HG03135 (cell line): Measurements from ENCODE around the gene CEP162.
"Not testable (repeated sequence)": the region's sequence is repeated elsewhere in the genome, so short reads cannot be mapped to it uniquely, and the experiment has no call there.

Experiments
- ATAC-seq: cut with Tn5 transposase; IDR thresholded peaks from one replicate; pipeline ENCODE4 v1.9.1; 2021; ENCODE audit warnings: mild to moderate bottlenecking, moderate library complexity; ENCODE audit not compliant: unreplicated experiment

CEP162 gene

DNA sequence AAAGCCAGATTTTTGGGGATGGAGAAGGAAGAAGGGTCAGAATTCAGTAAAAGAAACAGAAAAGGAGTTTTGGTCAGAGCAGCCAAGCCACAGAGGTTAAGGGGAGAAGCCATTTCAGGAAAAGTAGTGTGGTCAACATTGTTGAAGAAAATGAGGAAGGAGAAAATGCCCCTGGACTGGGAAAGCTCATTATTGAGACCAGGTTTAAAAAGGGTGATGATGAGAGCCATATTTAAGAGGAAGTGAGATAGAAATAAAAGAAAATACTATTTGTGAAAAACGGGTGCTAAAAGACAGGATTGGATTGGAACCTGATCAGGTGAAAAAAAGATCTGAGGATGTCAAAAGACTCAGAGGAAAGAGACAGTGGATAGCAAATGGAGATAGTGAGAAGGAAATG, 75.8 kb downstream of the CEP162 start:
- ATAC-seq = no peak

DNA sequence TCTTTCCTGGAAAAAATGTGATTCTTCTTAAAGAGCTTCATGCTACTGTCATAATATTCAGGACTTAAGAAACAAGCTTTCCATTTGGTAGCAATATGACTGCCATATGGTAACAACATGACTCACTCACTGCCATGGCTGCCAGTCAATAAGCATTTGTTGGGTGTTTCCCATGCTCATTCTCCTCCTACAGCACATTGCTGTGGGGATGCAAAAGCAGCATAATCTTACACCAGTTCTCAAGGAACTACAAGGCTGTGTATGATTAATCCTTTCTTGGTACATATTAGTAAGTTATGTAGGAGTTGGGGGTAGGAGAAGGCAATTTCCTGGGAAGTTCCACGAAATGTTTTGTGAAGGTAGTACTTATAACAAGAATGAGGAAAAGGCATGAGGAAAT, 76.7 kb downstream of the CEP162 start:
- ATAC-seq = peak; percentile 64

DNA sequence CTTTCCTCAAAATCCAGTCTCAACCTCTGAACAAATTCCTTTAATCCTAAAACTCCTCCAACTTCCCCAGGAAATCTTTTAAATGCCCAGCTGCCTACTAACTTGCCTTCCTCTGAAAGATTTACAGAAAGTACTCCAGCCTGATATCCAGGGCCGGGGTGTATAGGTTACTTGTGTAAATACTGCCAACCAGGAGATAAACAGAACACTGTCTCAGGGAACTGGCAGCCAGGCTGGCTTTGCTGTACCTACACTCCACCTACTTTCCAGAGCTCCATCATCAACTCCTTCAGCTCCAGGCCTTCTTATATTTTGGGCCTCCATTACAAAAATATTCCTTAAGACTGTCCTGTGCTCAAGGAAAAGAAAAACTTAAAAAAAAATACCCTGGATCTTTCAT, 85.9 kb downstream of the CEP162 start:
- ATAC-seq = no peak

DNA sequence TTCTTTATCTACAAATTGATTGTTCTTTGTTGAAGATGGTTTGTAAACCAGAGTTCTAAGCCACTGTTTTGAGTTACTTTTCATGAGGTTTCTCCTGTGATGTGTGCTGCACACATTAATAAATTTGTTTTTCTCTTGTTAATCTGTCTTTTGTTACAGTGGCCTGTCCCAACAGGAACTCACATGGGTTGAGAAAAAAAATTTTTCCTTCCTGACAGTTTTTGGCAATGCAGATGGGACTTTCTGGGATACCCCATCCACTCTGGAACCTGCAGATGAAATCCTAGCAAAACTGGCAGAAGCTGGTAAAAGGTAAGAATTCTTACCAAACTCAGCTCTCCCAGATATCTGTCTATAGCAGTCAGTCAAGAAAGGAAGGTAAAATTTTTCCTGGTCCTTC, 88.1 kb downstream of the CEP162 start:
- ATAC-seq = no peak

DNA sequence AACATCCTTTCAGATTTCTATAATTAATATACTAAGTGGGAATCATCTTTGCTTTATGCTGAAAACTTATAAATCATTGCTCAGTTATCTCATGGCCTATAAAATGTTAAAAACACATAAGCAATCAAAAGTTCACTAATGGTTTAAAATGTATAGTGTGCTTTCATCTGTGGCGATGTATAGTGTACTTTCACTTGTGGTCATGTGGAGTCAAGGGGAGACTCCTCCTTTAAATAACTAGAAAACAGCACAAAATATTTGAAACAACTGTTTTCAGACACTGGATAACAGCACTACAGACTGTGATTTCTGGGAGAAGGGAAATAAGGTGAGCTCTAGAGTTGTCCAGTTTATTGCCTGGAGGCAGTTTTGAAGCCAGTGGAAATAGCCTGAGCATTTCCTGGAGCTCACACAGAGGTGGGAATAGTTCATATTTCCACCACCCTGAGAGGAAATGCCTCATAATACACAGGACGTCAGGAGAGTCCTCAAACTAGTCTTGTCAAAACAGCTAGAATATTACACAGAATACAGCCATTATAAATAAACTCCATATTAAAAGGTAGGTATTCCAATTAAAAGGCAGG, 89.4 kb downstream of the CEP162 start:
- ATAC-seq = no peak

DNA sequence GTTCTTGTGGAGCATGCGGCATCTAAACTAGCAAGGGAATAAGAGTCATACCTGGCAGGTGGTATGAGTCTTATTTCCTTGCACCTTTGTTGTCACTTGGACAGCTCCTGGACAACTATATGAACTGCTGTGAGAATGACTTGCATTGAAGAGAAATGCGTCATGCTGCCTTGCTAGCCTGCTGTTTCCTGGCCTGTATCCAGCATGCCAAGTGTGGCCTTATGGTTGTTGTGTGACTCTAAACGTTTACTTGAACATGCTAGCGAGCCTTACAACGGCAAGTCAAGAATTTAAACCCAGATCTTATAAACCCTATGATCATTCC, 90.4 kb downstream of the CEP162 start:
- ATAC-seq = no peak

DNA sequence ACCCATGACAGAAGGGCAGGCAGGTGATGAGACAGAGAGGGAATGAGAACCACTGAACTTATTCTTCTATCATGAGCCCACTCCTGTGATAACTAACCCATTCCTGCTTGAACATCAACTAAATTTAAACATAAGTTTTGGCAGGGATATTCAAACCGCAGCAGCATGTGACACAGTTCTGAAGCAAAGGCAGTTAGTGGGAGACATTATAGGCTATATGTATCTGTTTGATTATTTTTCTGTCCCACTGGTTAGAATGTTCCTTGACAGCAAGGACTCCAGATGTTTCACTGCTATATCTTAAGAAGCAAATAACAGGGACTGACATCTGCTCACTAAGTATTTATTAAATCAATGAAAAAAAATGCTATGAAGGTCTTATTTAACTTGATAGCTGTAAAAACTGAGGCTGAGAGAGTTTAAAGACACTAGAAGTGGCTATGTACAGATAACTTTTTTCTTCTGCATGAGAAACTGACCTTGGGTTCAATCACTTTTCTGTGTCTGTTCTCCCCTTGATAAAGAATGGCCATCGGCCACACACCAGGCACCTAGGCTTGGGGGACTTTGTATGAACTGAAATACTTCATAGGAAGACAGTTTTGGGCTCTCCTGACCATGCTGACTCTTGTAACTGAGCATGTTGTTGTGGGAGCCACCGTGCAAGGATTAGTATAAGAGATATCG, 90.9 kb downstream of the CEP162 start:
- no peak for ATAC-seq

DNA sequence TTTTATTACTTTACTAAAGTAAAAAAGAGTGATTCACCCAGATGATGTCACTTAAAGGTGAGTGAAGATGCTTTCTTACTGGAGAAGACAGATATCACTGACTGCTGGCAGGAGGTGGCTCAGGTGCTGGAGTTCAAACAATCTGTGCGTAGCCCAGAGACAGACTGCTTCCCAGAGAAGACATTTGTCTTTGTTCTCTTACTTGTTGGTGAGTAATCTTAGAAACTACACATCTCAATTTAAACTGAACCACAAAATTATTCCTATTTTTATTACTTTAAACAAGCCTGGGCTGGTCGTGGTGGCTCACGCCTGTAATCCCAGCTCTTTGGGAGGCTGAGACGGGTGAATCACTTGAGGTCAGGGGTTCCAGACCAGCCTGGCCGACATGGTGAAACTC, 92.2 kb downstream of the CEP162 start:
- ATAC-seq = no peak

DNA sequence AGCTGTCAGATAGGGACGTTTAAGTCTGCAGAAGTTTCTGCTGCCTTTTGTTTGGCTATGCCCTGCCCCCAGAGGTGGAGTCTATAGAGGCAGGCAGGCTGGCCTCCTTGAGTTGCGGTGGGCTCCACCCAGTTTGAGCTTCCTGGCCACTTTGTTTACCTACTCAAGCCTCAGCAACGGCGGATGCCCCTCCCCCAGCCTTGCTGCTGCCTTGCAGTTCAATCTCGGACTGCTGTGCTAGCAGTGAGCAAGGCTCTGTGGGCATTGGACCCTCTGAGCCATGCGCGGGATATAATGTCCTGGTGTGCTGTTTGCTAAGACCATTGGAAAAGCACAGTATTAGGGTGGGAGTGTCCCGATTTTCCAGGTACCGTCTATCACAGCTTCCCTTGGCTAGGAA, 94.1 kb downstream of the CEP162 start:
- not testable (repeated sequence) for ATAC-seq

DNA sequence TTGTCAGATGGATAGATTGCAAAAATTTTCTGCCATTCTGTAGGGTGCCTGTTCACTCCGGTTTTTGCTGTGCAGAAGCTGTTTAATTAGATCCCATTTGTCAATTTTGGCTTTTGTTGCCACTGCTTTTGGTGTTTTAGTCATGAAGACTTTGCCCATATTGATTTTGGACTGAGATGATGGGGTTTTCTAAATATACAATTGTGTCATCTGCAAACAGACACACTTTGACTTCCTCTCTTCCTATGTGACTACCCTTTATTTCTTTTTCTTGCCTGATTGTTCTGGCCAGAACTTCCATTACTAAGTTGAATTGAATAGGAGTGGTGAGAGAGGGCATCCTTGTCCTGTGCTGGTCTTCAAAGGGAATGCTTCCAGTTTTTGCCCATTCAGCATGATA, 97.9 kb downstream of the CEP162 start:
- ATAC-seq = not testable (repeated sequence)

DNA sequence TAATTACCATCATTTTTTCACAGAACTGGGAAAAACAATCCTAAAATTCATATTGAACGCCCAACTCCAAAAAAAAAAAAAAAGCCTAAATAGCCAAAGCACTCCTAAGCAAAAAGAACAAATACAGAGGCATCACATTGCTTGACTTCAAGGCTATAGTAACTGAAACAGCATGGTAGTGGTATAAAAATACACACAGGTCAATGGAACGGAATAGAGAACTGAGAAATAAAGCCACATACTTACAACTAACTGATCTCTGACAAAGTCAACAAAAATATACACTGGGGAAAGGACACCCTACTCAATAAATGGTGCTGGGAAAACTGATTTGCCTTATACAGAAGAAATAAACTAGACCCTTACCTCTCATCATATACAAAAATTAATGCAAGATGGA, 104.3 kb downstream of the CEP162 start:
- no peak for ATAC-seq

DNA sequence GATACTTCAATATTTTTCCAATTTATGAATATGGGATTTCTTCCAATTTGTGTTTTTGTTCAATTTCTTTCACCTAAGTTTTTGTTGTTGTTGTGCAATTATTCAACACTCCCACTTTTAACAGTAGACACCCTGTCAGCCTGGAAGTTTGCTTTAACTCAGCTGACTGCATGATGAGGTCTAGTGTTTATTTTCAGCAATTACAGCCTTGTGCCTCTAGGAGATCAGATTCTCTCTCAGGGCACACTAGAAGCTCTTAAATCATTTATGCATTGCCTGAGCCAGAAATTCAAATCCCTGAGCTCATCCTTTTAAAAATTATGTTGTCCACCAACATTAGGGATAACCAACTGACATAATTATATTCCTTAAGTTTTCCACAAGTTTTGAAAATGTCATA, 108.2 kb downstream of the CEP162 start:
- ATAC-seq = no peak

DNA sequence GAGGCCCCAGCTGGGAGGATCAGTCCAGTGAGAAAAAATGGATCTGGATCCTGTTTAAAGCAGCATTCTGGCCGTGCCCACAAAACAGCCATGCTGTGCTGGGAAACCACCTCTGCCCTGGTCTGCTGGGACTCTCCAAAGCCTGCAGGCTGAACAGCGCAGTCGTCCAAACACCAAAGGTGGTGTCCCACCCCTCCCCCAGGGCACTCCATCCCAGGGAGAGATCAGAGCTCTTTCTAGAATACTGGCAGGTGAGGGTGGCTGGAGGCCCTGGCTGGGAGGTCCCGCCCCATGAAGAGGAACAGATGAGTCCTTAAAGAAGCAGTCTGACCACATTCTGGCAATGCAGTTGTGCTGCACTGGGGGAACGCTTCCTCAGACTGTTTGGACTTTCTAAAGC, 109.3 kb downstream of the CEP162 start:
- no peak for ATAC-seq

DNA sequence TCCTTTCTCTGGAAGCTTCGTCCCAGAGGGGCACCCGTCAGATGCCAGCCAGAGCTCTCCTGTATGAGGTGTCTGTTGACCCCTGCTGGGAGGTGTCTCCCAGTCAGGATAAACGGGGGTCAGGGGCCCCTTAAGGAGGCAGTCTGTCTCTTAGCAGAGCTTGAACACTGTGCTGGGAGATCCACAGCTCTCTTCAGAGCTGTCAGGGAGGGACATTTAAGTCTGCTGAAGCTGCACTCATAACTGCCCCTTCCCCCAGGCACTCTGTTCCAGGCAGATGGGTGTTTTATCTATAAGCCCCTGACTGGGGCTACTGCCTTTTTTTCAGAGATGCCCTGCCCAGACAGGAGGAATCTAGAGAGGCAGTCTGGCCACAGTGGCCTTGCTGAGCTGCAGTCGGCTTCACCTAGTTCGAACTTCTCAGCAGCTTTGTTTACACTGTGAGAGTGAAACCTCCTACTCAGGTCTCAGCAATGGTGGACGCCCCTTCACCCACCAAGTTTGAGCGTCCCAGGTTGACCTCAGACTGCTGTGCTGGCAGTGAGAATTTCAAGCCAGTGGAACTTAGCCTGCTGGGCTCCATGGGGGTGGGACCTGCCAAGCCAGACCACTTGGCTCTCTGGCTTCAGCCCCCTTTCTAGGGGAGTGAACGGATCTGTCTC, 112.4 kb downstream of the CEP162 start:
- ATAC-seq = not testable (repeated sequence)

DNA sequence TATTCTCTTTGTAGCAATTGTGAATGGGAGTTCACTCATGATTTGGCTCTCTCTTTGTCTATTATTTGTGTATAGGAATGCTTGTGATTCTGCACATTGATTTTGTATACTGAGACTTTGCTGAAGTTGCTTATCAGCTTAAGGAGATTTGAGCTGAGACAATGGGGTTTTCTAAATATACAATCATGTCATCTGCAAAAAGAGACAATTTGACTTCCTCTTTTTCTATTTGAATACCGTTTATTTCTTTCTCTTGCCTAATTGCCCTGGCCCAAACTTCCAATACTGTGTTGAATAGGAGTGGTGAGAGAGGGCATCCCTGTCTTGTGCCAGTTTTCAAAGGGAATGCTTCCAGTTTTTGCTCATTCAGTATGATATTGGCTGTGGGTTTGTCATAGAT, 116.1 kb downstream of the CEP162 start:
- not testable (repeated sequence) for ATAC-seq

DNA sequence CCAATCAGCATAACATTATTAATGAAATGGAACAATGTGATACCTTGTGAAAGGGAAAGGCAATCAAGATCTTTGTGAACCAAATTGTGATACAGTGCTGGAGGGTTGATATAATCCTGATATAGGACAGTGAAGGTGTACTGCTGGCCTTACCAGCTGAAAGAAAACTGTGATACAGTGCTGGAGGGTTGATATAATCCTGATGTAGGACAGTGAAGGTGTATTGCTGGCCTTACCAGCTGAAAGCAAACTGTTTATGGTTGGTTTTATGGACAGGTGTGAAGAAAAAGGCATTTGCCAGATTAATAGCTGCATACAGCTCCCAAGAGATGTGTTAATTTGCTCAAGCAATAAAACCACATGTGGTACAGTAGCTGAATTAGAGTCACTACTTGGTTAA, 119.9 kb downstream of the CEP162 start:
- ATAC-seq = no peak

DNA sequence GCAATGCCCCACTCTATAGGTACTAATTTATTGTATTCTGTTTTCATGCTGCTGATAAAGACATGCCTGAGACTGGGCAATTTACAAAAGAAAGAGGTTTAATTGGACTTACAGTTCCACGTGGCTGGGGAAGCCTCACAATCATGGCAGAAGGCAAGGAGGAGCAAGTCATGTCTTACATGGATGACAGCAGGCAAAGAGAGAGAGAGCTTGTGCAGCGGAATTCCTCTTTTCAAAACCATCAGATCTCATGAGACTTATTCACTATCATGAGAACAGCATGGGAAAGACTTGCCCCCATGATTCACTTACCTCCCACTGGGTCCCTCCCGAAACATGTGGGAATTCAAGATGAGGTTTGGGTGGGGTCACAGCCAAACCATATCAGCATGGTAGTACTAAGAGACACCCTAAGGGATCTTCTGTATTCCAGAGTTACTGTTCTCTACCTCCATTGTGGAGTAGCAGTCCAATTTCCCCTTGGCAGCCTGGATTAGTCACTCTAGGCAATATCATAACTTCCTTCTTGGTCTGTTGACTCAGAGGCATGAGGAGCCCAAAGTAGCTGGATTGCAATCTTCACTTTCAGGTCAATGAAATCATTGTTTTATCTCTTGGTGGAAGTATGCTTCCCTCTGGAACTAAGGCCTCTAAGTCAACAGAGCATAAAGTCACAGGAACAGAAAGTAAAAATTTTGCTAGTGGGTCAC, 122.1 kb downstream of the CEP162 start:
- not testable (repeated sequence) for ATAC-seq

DNA sequence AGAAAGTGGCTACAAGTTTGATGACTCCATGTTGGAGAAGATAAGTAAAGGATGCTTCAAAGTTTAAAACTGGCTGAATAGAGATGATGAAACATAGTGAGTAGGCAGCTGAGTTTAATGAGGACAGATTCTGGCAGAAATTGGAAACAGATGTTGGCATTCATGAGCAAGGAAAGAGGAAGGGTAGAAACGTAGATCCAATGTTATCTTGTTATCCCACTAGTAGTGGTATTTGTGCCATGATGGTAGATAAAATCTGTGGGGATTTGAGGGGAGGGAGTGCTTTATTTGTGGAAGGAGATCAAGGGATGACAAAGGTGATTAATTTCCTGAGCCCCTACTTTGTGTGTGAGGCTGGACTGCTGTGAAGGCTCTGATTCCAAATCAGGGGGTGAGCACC, 124.4 kb downstream of the CEP162 start:
- no peak for ATAC-seq

DNA sequence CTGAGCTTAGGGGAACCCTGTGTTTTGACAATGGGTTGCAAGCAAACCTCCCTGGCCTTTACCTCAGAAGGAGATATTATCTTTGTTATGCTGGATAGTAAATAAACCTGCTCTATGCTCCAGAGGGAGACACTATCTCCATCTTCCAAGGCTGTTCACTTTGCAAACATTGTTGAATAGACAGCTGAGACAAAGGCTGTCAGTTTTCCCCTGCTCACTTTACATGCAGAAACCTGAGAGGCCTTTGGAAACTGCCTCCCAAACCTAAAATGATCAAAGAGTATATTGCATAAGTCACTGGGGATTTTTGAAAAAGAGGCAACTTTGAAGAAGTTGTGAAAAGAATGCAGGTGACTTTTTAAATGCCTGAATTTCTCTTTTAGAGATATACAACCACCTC, 132.3 kb downstream of the CEP162 start:
- ATAC-seq = no peak

DNA sequence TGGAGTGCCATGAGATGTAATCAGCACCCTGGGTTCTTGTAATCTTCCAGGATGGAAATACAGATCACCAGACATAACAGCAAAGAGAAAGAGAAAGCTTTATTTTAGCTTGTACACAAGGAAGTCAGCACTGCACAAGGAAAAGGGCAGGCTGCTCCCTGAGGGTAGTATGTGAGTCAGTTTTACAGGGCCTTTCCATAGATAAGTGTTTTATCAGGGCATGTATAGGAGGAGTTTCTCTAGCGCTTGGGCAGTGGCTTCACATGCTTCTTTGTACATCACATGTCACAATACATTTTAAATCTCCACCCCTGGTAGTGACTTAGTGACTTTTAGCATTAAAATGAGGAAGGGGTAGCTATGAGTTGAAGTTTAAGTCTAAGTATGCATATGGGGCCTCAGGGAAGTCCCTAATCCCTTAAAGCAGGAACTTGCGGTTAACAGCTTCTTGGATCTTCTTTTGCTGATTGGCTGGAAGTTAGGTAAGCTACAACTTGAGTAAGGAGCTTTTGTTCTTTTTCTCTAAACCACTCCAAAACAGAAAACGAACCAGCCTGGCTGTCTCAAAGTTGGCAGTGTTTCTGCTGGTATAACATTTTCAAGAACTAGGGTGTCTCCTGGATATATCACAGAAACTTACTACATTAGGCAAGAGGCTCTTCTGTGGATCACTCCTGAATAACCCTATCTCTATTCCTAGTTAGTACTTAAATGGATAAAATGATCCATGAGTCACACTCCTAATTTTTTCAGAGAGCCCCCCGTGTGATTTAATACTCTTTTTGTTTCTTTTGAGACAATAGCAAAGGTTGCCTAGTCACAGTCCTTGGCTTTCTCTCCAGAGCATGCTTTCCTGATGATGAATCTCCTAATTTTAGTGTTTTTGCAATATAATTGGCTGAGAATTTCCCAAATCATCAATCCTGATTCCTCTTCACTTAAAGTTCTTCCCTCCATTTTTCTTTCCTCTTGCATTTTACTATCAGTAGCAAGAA, 133.7 kb downstream of the CEP162 start:
- no peak for ATAC-seq

DNA sequence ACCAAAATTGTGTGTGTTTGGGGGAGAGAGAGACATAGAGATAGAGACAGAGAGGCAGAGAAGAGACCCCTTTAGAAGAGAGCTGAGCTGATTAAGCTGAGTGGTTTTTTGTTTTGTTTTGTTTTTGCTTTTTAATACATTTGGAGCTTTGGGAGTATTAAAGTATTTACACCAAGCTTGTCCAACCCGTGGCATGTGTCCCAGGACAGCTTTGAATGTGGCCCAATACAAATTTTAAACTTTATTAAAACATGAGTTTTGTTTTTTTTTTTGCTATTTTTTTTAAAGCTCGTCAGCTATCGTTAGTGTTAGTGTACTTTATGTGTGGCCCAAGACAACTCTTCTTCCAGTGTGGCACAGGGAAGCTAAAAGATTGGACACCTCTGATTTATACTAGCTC, 137.9 kb downstream of the CEP162 start:
- no peak for ATAC-seq
